Measurements from ENCODE around the gene ERLIN1.

The ERLIN1 gene

DNA sequence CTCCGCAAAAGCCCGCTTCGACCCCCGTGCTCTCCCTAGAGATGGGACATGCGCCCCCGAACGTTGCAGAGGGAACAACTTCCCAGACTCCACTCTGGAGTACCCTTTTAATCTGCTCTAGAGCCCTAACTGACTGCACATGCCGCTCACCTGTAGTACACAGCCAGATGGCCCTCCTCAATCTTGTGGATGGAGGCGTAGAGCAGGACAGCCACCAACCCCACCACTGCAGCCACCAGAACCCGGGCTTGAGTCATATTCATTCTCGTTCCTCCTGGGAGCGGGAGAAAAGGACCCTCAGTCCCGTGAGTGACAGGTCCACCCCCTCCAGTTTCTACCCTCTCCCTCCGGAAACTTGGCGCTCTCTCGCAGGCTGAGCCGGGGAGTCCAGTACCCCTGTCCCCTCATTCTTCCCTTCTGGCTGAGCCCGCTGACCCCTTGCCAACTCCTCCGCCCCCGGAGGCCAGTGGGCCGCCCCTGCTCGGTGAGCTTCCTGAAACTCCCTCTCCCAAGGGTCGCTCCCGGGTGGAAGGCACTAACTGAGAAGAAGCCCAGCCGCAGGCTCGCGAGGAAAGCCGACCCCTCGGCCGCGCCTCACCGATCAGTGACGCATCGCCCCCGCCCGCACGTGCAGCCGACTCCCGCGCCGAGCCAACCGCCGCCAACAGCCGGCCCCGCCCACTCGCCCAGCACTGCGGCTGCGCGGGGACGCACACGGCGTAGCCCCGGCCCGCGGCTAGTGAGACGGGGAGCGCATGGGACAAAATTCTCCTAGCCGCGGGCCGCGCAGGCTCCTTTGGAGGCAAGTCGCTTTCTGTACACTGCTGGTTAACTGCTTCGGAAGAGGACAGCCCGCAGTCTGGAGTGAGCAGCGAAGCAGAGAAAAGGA lies at the start of gene ERLIN1:
Gene ERLIN1, minus strand, starts transcription at position 666 of the 889 bp plus-strand sequence. Its CDS starts 403 bp downstream, at position 263.
- DNase-seq, result peak; percentile 86

DNA sequence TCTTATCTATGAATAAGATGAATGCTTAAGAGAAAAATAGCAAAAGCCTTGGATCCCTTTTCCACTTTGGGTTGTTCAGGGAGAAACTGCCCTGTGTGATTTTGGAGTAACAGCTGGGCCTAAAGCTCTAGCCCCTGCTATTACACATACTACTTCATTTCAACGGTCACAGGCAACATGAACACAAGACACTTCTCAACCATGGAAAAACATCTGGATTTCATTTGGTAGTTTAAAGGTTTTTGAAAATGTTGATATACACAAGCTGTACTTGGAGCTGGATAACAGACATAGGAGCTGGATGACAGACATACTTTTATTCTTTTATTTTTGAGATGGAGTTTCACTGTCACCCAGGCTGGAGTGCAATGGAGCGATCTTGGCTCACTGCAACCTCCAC lies 46.3 kb upstream of the ERLIN1 start:
- DNase-seq, result no peak

DNA sequence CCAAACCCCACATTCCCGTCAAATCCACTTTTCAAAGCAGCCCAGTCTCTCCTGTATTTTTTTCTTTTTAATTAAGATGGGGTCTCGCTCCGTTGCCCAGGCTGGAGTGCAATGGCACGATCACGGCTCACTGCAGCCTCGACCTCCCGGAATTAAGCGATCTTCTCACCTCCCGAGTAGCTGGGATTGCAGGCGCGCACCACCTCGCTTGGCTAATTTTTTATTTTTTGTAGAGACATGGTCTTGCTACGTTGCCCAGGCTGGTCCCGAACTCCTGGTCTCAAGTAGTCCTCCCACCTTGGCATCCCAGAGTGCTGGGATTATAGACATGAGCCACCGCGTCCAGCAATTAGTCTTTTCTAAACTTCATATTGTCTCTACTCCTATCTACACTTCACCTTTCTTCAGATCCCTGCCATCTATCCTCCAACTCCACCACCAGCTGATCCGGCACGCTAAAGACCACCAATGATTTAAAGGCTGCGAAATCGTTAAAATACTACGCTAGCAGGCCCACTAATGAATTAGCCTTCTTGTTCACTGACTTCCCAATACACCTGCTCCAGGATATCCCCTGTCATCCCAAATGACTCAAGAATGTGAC lies 44.1 kb upstream of the ERLIN1 start:
- no peak for DNase-seq

DNA sequence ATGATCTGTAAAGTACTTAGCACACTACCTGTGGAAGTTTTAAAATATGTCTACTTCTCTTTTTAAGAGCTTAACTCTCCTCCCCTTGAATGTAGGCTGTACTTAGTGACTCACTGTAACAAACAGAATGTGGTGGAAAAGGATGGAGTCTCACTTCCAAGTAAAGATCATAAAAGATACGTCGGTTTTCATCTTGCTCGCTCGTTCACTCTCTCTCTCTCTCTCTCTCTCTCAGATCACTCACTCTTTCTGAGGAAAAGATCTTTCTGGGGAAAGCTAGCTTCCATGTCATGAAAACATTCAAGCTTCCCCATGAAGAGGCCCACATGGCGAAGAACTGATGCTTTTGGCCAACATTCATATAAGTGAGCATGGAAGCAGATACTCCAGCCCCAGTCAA lies 38.0 kb upstream of the ERLIN1 start:
- no peak for DNase-seq

DNA sequence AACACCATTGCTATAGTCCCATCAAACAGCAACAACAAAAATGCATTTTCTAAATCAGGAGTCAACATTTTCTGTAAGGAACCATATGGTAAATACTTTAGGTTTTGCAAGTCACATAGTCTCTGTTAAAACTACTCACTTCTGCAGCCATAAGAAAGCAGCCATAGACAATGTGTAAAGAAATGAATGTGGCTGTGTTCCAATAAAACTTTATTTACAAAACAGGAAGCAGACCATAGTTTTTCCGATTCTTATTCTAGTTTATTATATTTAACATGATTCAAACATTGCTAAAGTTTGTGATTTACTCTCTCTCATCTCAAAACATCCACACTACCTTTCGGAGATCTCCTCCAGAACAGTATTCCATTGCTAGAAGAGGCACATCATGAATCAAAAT lies 36.7 kb upstream of the ERLIN1 start:
- no peak for DNase-seq

DNA sequence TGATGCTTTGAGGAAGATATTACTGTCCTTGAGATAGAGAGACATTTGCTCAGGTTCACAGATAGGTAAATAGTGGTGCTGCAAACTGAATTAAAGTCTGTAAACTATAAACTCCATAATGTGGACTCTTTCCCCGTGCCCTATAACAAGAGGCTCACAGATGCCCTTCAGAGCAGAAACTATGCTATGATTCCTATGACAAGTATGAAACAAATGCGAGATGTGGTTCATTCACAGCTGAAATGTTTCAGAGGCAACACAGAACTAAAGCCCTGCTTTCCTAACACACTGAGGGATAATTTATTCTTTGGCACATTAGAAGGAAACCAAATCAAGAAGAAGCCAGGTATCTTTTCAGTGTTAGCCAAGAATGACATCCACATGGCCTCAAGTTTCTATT lies 30.2 kb upstream of the ERLIN1 start:
- DNase-seq, result no peak

DNA sequence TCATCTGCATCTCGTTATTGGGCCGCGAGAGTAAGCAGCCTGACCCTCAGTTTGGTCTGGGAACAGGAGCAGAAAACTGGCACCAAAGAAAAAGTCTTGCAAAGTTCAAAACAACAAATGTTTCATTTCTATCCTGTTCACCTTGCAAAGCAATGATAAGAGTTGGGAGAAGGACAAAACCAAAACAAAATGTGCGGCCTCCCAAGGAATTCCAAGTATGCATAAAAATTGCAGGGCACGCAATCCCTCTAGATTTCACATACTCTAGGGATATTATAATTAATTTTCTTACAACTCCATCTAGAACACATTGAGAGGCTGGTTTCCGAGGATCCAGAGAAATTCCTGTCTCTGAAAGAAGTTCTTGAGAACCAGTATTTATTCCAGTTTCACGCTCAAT lies 23.5 kb upstream of the ERLIN1 start:
- DNase-seq, result no peak

DNA sequence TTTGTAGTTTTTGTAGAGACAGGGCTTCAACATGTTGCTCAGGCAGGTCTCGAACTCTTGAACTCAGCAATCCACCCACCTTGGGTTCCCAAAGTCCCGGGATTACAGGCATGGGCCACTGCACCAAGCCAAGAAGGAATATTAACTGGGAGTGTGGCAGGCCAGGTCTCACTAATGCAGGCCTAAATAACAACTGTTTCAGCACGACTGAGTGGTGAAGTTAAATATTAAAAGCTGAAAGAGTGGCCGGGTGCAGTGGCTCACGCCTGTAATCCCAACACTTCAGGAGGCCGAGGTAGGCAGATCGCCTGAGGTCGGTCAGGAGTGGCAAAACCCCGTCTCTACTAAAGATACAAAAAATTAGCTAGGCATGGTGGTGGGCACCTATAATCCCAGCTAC lies 22.4 kb upstream of the ERLIN1 start:
- DNase-seq, result no peak

DNA sequence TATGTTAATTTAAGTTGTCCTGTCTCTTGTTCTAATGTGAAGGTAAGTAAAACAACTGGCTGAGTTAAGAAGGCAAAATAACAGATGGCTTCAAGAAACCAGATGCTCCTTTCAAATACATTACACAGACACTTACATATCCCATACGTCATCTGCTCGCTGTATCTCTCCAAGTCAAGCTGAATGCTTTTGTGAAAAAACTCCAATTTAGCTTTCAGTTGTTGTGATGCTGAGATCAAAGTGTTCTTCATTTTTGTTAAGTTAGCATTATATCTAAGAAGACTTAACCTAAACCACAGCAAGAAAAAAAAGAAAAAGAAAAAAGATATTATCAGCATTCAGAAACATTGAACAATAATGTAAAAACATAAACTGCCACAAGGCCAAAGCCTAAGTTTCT lies 18.5 kb upstream of the ERLIN1 start:
- no peak for DNase-seq

DNA sequence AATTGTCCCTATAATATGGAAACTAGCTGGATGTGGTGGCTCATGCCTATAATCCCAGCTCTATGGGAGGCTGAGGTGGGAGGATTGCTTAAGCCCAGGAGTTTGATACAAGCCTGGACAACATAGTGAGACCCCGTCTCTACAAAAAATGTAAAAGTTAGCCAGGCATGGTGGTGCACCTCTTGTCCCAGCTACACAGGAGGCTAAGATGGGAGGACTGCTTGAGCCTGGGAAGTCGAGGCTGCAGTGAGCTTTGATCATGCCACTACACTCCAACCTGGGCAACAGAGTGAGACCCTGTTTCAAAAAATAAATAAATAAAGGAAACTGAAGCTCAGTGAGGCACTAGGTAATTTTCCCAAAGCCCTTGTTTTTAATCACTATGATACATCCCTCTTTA lies 15.7 kb upstream of the ERLIN1 start:
- no peak for DNase-seq

DNA sequence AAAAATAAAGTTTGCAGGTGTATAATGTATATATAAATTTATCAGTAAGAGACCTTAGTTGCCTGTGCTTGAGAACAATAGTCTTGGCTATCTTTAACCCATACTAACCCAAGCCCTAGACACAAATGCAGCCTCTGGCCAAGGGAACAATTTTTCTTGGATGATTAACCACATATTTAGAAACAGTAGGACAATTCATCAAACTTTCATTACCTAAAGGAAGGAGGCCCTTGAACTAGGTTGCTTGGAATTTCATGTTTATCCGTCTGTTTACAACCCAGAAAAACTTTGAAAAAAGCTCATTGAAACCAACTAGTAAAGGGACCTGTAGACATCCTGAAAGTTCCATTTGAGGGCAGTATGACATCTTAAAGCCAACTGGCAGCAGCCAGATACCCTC lies 8.9 kb upstream of the ERLIN1 start:
- no peak for DNase-seq

DNA sequence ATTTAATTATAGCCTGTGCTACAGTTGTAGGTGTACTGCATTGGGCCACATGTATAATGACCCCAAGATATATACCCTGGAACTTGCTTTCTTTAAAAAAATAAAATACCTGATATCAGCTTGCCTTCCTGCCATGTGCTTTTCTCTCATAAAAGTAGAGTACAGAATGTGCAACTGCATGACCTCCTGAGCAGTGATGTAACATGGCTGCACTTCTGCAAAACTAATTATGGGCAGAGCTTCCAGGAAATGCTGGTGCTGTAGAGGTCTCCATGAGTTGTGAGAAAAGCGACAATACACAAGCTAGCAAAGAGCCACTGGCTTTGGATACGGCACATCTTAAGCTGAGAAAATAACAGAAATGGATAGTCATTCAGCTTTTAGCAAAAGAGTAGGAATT lies 6.5 kb upstream of the ERLIN1 start:
- no peak for DNase-seq

DNA sequence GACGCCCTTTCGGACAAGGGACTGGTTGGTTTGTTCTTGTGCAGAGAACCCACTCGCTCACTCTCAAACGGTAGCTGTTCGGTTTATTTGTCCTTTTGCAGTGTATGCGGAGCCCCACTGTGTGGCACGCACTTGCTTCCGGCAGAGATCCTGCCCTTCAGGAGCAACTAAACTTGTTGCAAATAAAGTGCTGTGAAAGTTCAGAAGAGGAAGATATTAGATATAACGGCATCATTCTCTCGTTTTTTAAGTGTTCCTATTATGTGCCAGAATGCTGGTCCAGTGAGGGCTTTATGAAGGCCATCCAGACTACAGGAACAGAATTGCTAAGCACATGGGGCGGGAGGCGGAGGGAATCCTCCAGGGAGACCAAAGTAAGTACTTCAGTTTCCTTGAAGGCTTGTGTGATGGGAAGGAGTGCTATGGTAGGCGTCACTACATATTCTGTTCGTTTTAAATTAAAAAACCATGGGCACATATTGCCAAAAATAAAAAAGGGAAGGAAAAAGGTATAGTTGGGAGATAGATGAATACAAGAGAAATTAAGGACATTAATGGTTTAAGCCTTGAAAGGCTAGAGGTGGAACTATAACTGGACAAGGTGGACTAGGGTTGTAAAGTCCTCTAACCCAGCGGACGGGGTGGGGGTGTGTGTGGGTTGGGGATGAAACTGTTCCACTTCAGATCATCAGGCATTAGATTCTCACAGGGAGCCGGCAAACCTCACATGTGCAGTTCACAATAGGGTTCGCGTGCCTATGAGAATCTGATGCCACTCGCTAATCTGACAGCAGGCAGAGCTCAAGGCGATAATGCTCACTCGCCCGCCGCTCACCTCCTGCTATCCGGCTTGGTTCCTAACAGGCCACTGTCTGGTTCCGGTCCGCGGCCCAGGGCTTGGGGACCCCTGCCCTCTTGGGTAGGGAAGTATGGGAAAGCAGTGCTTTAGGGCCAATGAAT lies 704 bp upstream of the ERLIN1 start:
- no peak for DNase-seq

DNA sequence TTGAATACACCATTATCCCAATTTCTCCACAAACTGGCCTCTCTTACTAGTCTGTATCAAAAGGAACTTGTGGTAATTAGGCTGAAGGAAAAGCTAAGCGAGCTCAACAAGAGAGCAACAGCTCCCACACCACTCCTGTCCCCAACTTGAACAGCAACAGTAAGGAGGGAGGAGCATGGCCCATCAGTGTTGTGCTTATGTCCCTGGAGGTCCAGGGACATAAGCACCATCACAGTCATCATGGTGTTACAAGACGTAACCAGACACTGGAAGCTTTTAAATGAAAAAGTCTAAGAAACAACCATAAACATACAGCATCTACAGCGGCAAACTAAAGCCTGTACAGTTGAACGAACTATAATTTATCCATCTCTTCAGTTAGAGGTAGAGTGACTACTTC lies 989 bp downstream of the ERLIN1 start:
- no peak for DNase-seq

DNA sequence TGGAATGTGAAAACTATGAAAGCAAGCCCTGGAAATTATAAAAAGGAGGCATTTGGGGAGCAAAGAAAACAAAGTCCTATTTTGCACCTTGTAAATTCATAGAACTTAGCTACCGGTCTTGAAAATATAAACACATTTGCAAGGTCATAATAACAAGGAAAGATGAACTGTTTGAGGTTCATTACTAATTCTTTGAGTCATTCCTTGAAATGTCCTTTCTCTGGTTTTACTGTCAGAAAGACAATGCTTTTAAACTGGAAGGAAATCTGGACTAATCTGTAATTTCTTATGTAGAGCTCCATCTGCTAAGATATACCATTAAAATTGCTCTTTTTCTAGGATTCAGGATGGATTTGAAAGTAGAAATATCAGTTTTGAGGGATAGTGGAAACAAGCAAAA lies 1.4 kb downstream of the ERLIN1 start:
- no peak for DNase-seq

DNA sequence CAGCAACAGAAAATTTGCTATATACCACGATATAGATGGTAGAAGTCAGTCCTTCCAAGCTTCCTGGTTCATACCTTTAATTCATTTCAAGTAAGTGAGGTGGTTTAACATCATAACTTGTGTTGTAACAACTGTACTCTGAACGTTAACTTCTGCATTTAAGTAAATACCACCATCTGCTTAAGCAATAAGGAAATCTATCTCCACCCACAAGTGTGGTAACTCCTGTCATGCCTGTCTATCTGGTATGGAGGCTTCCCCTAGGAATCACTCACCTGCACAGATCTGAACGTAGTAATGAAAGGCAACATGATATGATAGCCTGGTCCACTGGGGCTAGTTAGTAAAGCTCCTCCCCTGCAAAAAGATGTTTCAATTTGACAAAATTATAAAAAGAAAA lies 2.3 kb downstream of the ERLIN1 start:
- DNase-seq, result no peak

DNA sequence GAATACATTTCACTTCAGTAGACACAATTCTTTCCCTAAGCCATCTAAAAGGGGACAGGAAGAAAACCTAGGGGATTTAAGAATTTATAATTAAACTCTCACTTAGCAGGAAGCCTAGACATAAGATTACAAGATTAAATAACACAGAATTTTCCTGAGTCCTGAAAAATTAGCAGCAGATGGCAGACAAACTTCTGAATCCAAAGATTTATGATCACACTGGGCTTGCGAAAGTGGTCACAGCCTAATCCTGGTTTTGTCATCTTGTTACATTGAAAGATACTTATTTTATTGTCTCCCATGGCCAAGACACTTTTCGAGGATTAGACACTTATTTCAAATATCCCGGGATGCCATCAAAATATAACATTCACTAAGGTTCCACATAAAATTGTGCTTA lies 2.9 kb downstream of the ERLIN1 start:
- no peak for DNase-seq

DNA sequence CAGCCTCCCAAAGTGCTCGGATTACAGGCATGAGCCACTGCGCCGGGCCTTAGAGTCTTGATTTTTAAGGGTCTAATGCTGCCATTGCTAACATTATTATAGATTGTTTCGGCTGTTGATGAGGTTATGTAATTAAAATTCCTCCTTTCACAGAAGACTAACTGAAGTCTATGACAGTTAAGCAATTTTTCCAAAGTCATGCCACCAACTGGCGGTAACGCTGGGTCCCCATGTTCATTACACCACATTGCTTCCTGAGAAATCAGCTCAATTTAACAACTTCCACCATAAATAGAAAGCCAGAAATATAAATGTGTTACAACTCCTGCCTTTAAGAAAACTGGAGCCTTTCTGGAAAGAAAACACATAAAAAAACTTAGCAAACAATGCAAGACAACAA lies 3.5 kb downstream of the ERLIN1 start:
- DNase-seq, result no peak

DNA sequence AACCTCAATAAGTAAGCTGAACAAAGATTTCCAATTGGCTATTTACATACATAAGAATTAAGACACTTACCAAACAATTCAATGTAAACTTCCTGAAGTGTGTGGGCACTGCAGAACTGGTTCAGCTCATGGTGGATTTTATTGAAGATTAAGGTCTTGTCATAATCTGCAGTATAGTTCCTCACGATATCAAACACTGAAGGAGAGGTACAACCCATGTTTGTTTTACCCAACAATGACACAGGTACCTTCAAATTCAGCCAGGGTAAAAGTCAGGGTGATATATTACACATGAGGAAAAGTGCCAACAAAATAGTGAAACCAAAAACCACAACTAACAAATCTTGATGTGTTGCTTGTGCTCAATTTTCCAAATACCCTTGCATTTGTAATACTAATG lies 10.0 kb downstream of the ERLIN1 start:
- no peak for DNase-seq

DNA sequence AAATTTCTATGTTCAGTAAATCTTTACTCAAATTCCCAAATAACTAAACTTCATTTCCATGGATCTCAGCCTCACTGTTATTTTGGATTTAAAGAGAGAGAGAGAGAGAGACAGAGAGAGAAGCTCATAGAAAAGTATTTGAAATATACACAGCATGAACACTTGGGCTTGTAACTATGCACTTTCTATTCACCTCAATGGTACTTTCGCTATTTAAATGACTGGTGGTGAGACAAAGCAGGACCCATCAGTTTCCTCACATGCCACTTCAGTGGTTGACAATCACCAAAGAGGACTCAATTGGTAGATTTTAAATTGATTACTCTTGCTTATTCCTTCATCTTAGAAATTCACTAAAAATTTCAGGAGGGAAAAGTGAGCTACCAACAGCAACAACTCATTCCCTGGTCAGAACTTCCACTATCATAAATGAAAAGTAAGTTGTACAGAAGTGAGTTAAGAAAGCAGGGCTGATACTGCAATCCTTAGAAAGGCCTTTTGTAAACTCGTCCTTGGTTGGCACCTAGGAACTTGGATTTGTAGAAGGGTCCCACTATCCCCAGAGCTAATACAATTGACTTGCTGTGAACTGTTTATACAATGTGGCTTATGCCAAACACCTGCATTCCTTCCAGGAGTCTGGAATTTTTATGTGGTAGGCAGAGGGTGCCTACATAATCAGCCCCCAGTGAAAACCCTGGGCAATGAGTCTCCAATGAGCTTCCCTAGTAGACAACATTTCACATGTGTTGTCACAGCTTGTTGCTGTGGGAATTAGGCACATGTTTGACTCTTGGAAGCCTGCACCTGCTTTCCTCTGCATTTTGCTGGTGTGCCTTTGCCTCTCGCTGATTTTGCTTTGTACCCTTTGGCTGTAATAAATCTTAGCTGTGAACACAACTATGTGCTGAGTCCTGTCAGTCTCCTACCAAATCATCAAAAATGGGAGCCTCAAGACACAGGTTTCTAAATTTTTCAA lies 10.8 kb downstream of the ERLIN1 start:
- DNase-seq, result no peak

DNA sequence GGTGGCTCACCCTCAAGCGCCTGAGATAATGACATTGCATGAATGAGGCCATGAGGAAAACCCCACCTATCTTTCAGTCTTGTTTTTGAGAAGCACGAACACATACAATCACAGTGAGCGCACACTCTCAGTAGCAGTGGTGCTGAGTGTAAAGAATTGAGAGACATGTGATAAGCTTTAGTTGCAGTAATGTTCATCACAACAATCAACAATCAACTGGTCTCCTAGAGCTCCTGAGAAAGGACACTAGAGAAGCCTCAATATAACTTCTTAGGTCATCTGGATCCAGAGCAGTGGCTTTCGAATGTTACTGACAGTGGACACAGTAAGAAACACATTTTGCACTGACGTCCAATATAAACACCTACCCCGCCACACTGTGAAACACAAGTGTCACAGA lies 12.8 kb downstream of the ERLIN1 start:
- no peak for DNase-seq

DNA sequence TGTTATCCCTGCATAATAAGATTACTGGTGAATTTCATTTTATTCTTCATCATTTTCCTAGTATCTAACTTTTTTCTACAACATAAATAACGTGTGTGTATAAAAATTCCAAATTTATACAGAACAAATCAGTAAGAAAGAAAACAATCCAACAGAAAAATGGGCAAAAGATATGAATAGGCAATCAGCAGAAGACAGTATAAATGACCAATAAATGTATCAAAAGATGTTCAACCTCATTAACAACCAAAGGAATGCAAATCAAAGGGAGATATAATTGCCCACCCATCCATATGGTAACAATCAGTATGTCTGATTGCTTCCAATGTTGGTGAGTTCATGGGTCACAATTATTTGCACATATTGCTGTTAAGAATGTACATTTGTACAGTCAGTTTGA lies 13.5 kb downstream of the ERLIN1 start:
- no peak for DNase-seq
